GM12878 (cell line): ENCODE results near the gene TK1. TPM values are rescaled to one million over a fixed set of nuclear protein-coding genes. Genes with fewer than 3 reads are reported as not detected.

ENCODE experiments used
- ATAC-seq: fragments of 200-7000 bp; cut with Tn5 transposase; 3 replicates; pipeline ENCODE4 v1.9.1; 2020; ENCODE audit warnings: mild to moderate bottlenecking, moderate library complexity
- BruUV-seq: library from RNA; stranded (reverse); fragments of 400-500 nt; replicated peaks from 2 replicates; lab custom pipeline; 2021; lab: Mats Ljungman, UMichigan
- CTCF ChIA-PET: fragments of 300-600 bp; sonication (Branson Sonifier 250); formaldehyde crosslinking; extraction: SDS; loops from one replicate; lab custom pipeline; 2021; ENCODE audit warnings: inconsistent platforms; lab: Yijun Ruan, JAX
- POLR2A ChIA-PET: fragments of 350-600 bp; formaldehyde crosslinking; extraction: SDS; loops from one replicate; lab custom pipeline; 2021; ENCODE audit warnings: inconsistent platforms; lab: Charles Lee
- RAD21 ChIA-PET: fragments of 300-600 bp; sonication (Branson Sonifier 250); formaldehyde crosslinking; loops from one replicate; lab custom pipeline; 2023; ENCODE audit warnings: antibody characterized with exemption; ENCODE audit not compliant: unreplicated experiment; lab: Charles Lee
- SMC1A ChIA-PET: fragments of 300-600 bp; sonication (Branson Sonifier 250); formaldehyde crosslinking; loops from one replicate; lab custom pipeline; 2023; ENCODE audit not compliant: unreplicated experiment, uncharacterized antibody; lab: Charles Lee
- DNase-seq: peaks from one replicate; pipeline ENCODE4 v3.0.0-alpha.2; 2011; ENCODE audit warnings: low read depth, low spot score
- FAIRE-seq: peaks from 3 replicates; lab custom pipeline; 2011; peaks lifted over from hg19 to GRCh38; lab: Jason Lieb, UNC
- H2AFZ ChIP-seq: 2 replicates; pipeline ENCODE4 v1.6.0; 2011; ENCODE audit warnings: low read depth, low read length, control low read depth; ENCODE audit not compliant: control insufficient read depth
- H3K27ac ChIP-seq: 2 replicates; pipeline ENCODE4 v1.5.1; 2011; ENCODE audit warnings: control low read depth; ENCODE audit not compliant: control insufficient read depth, insufficient read depth
- H3K27me3 ChIP-seq, 2 experiments: replicated peaks in 1 of 2; 2 replicates each; pipeline versions ENCODE4 v1.6.0 to v1.6.1; 2011; ENCODE audit warnings: low read length in 1 of 2; ENCODE audit not compliant: control insufficient read depth in 2 of 2, insufficient read depth in 2 of 2
- H3K36me3 ChIP-seq, 2 experiments: 2 replicates each; pipeline ENCODE4 v1.5.1; 2011; ENCODE audit warnings: low read length in 1 of 2; ENCODE audit not compliant: control insufficient read depth in 2 of 2, insufficient read depth in 2 of 2
- H3K4me1 ChIP-seq: 2 replicates; pipeline ENCODE4 v1.6.1; 2011; ENCODE audit warnings: mild to moderate bottlenecking, low read length, moderate library complexity, mixed read lengths; ENCODE audit not compliant: control insufficient read depth, insufficient read depth
- H3K4me2 ChIP-seq: 2 replicates; pipeline ENCODE4 v1.6.0; 2011; ENCODE audit warnings: control low read depth; ENCODE audit not compliant: control insufficient read depth, insufficient read depth
- H3K4me3 ChIP-seq: fragments of 200-600 bp; sonication (generic); 2 replicates; pipeline ENCODE4 v1.5.1; 2016
- H3K79me2 ChIP-seq: 2 replicates; pipeline ENCODE4 v1.6.0; 2011; ENCODE audit warnings: low read length; ENCODE audit not compliant: control insufficient read depth, insufficient read depth
- H3K9ac ChIP-seq: 2 replicates; pipeline ENCODE4 v1.8.0; 2011; ENCODE audit warnings: low read length, control low read depth, mixed read lengths; ENCODE audit not compliant: control insufficient read depth, insufficient read depth
- H3K9me3 ChIP-seq: replicated peaks from 3 replicates; pipeline ENCODE4 v1.5.1; 2011; ENCODE audit warnings: mild to moderate bottlenecking, low read length; ENCODE audit not compliant: control insufficient read depth, insufficient read depth
- H4K20me1 ChIP-seq: 2 replicates; pipeline ENCODE4 v1.6.0; 2011; ENCODE audit not compliant: control insufficient read depth, insufficient read depth
- ESRRA ChIP-seq: IDR thresholded peaks from 2 replicates; pipeline ENCODE4 v1.6.1; 2012; ENCODE audit warnings: mild to moderate bottlenecking, low read length, improper control_type of control experiment
- ETV6 ChIP-seq, 2 experiments: fragments of 450-650 bp in 1 of 2; IDR thresholded peaks in 1 of 2; conservative IDR thresholded peaks in 1 of 2; 2 replicates each; pipeline ENCODE4 v1.6.1; 2014; ENCODE audit warnings: antibody characterized with exemption in 1 of 2, borderline replicate concordance in 1 of 2, low read depth in 1 of 2, mild to moderate bottlenecking in 1 of 2, moderate library complexity in 1 of 2
- EZH2 ChIP-seq: IDR thresholded peaks from 2 replicates; pipeline ENCODE4 v1.6.1; 2012; ENCODE audit warnings: low read depth, mild to moderate bottlenecking, control low read depth, inconsistent platforms, low read length, borderline replicate concordance; ENCODE audit not compliant: control insufficient read depth
- FOS ChIP-seq: IDR thresholded peaks from 3 replicates; pipeline ENCODE4 v1.6.1; 2011; ENCODE audit warnings: borderline replicate concordance; ENCODE audit not compliant: insufficient read length; ENCODE audit errors: extremely low read depth
- KAT2A ChIP-seq: conservative IDR thresholded peaks from 2 replicates; pipeline ENCODE4 v1.6.1; 2011; ENCODE audit warnings: low read depth, low read length; ENCODE audit not compliant: control insufficient read depth
- MEF2B ChIP-seq: fragments of 450-650 bp; IDR thresholded peaks from 2 replicates; pipeline ENCODE4 v1.6.1; 2018; ENCODE audit warnings: mild to moderate bottlenecking, moderate library complexity; ENCODE audit not compliant: partially characterized antibody, poor library complexity, severe bottlenecking
- RUNX3 ChIP-seq: IDR thresholded peaks from 2 replicates; pipeline ENCODE4 v1.6.1; 2012; ENCODE audit warnings: low read length, inconsistent platforms
- SMARCA5 ChIP-seq: fragments of 450-650 bp; IDR thresholded peaks from 2 replicates; pipeline ENCODE4 v1.6.1; 2017; ENCODE audit warnings: mild to moderate bottlenecking
- SUZ12 ChIP-seq: fragments of 200-600 bp; sonication (generic); IDR thresholded peaks from one replicate; pipeline ENCODE4 v1.6.1; 2018; ENCODE audit warnings: antibody characterized with exemption, mild to moderate bottlenecking; ENCODE audit not compliant: unreplicated experiment
- ZNF207 ChIP-seq: fragments of 450-650 bp; IDR thresholded peaks from 2 replicates; pipeline ENCODE4 v1.6.1; 2014; ENCODE audit warnings: antibody characterized with exemption, mild to moderate bottlenecking, borderline replicate concordance
- WGBS: methylation state at CpG from one replicate; pipeline ENCODE4 v1.1.6; 2016; ENCODE audit warnings: low lambda C conversion rate; ENCODE audit not compliant: insufficient replicate concordance, insufficient coverage; ENCODE audit errors: missing lambda C conversion rate; 5-methylcytosine and 5-hydroxymethylcytosine counted together
- in situ Hi-C: fragments of 300-500 bp; cut with MboI; formaldehyde crosslinking; loops from 9 replicates; pipeline ENCODE4 v1.14.3; 2018; ENCODE audit warnings: mixed read lengths
- intact Hi-C: fragments of 100-400 bp; cut with micrococcal nuclease; formaldehyde crosslinking; loops from one replicate; pipeline ENCODE4 v1.14.2; 2022; ENCODE audit not compliant: unreplicated experiment
- polyA plus RNA-seq, 11 experiments: library from polyadenylated mRNA; depleted of rRNA in 4 of 11; unstranded in 6 of 11; stranded (reverse) in 5 of 11; fragments of >200 nt; fragmentation: Nextera tagmentation in 4 of 11; fragmentation: Illumina TruSeq in 1 of 11; extraction: Ambion mirVana in 4 of 11; extraction: Trizol in 1 of 11; gene quantifications; 1 replicate in 1 of 11; 2 replicates in 10 of 11; pipeline versions ENCODE4 v1.2.1 to v1.2.3, GENCODE V29; 2011 to 2016; ENCODE audit warnings: inconsistent platforms in 2 of 11, missing spikeins in 2 of 11, low read depth in 1 of 11
- total RNA-seq, 4 experiments: library from RNA; depleted of rRNA in 3 of 4; stranded (reverse); fragments of >200 nt in 3 of 4; fragmentation: Illumina TruSeq in 1 of 4; extraction: Trizol in 1 of 4; gene quantifications; 2 replicates each; pipeline versions ENCODE4 v1.2.1 to v1.2.3, GENCODE V29; 2013 to 2021
- TF ChIP-seq, protein P1 (sequence below): fragments of 450-650 bp; IDR thresholded peaks from 2 replicates; pipeline ENCODE4 v1.6.1; 2017; ENCODE audit warnings: mild to moderate bottlenecking, moderate library complexity
- TF ChIP-seq, protein P2 (sequence below): fragments of 450-650 bp; conservative IDR thresholded peaks from 2 replicates; pipeline ENCODE4 v1.6.1; 2017; ENCODE audit warnings: mild to moderate bottlenecking, moderate library complexity
- TF ChIP-seq, protein P3 (sequence below): IDR thresholded peaks from 2 replicates; pipeline ENCODE4 v1.6.1; 2012; ENCODE audit warnings: low read depth, low read length, improper control_type of control experiment

TK1 gene
- total and polyA plus RNA-seq, 10 of the 15 experiments (the other 5 are each of a cell fraction or from before 2014, with no cell fraction given) = 4.6 to 175 (median 77.9) TPM

DNA sequence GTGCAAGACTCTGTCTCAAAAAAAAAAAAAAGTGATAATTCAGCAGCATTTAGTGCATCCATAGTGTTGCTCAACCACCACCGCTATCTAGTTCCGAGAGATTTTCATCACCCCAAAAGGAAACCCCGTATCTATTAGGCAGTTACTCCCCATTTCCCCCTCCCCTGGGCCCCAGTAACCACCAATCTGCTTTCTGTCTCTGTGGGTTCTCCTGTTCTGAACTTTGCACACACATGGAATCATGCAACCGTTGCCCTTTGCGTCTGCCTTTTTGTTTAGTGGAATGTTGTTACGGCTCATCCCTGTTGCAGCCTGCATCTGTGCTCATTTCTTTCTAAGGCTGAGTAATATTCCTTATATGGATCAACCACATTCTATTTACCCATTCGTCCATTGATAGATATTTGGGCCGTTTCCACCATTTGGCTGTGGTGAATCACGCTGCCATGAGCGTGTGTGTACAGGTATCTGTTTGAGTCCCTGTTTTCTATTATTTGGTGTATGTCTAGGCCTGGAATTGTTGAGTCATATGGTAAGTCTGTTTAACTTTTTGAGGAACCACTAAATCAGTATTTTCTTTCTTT lies 27.2 kb downstream of the TK1 start:
- Histone ChIP-seq H3K79me2 (no peaks in the 10 kb centered on the region; the same call in none of the 2 replicates), H3K4me1 (peaks cover 49% of the 10 kb centered on the region), H3K36me3 (no peaks in the 10 kb centered on the region), H3K9me3 (no peaks in the 10 kb centered on the region), H3K4me3 (peak overlapping the region; percentile 6; the same call in 1 of the 2 replicates), H3K27me3 (no peaks in the 10 kb centered on the region), H2AFZ (peak overlapping the region; percentile 43; the same call in 1 of the 2 replicates), H3K4me2 (peak overlapping the region; percentile 85), H3K9ac (peak overlapping the region; percentile 60), H4K20me1 (no peaks in the 10 kb centered on the region), H3K27ac (peak overlapping the region; percentile 90)
- peak; percentile 67 for ATAC-seq
- peak; percentile 85 for FAIRE-seq
- WGBS = 0% methylated on average over 10 of the region's 10 CpGs
- intact Hi-C loops (loop anchor here (10.0 kb wide), 1 partner anchor 715 kb away; no protein-coding TSS in a partner anchor), in situ Hi-C loops (loop anchor here (10.0 to 25.0 kb wide), 2 partner anchors 705 to 1897 kb away; partner anchors contain the start of gene UBALD2)
- RAD21 ChIA-PET = interaction anchor here (1.3 to 2.3 kb wide), 2 partner anchors 15 to 17 kb away, joined by 3 to 13 read pairs; no protein-coding TSS in a partner anchor
- no TSS peak for BruUV-seq
- SMC1A ChIA-PET = interaction anchor here (0.9 to 1.5 kb wide), 3 partner anchors 17 to 34 kb away, joined by 3 read pairs; no protein-coding TSS in a partner anchor
- DNase-seq = peak; percentile 77
- POLR2A ChIA-PET = interaction anchor here (0.6 to 2.2 kb wide), 14 partner anchors 8 to 314 kb away, joined by 3 to 13 read pairs (median 4); partner anchors contain the start of genes AFMID, C17orf99, TK1 and TMC8
- CTCF ChIA-PET = interaction anchor here (1.5 to 2.7 kb wide), 3 partner anchors 13 to 16 kb away, joined by 6 to 14 read pairs (median 7); no protein-coding TSS in a partner anchor
- TF ChIP-seq, protein P1, sequence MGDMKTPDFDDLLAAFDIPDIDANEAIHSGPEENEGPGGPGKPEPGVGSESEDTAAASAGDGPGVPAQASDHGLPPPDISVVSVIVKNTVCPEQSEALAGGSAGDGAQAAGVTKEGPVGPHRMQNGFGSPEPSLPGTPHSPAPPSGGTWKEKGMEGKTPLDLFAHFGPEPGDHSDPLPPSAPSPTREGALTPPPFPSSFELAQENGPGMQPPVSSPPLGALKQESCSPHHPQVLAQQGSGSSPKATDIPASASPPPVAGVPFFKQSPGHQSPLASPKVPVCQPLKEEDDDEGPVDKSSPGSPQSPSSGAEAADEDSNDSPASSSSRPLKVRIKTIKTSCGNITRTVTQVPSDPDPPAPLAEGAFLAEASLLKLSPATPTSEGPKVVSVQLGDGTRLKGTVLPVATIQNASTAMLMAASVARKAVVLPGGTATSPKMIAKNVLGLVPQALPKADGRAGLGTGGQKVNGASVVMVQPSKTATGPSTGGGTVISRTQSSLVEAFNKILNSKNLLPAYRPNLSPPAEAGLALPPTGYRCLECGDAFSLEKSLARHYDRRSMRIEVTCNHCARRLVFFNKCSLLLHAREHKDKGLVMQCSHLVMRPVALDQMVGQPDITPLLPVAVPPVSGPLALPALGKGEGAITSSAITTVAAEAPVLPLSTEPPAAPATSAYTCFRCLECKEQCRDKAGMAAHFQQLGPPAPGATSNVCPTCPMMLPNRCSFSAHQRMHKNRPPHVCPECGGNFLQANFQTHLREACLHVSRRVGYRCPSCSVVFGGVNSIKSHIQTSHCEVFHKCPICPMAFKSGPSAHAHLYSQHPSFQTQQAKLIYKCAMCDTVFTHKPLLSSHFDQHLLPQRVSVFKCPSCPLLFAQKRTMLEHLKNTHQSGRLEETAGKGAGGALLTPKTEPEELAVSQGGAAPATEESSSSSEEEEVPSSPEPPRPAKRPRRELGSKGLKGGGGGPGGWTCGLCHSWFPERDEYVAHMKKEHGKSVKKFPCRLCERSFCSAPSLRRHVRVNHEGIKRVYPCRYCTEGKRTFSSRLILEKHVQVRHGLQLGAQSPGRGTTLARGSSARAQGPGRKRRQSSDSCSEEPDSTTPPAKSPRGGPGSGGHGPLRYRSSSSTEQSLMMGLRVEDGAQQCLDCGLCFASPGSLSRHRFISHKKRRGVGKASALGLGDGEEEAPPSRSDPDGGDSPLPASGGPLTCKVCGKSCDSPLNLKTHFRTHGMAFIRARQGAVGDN = no peak; the same call in 1 of the 2 replicates
- TF ChIP-seq ZNF207 = no peak
- TF ChIP-seq FOS = no peak
- TF ChIP-seq, protein P2, sequence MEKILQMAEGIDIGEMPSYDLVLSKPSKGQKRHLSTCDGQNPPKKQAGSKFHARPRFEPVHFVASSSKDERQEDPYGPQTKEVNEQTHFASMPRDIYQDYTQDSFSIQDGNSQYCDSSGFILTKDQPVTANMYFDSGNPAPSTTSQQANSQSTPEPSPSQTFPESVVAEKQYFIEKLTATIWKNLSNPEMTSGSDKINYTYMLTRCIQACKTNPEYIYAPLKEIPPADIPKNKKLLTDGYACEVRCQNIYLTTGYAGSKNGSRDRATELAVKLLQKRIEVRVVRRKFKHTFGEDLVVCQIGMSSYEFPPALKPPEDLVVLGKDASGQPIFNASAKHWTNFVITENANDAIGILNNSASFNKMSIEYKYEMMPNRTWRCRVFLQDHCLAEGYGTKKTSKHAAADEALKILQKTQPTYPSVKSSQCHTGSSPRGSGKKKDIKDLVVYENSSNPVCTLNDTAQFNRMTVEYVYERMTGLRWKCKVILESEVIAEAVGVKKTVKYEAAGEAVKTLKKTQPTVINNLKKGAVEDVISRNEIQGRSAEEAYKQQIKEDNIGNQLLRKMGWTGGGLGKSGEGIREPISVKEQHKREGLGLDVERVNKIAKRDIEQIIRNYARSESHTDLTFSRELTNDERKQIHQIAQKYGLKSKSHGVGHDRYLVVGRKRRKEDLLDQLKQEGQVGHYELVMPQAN = no peak
- no peak for TF ChIP-seq ESRRA
- TF ChIP-seq SMARCA5 = peak; percentile 12
- TF ChIP-seq KAT2A = no peak
- TF ChIP-seq ETV6 (conservative IDR thresholded peaks at IDR 0.05 in 1 of 2, IDR thresholded peaks at IDR 0.05 in 1 of 2; ENCODE audit: borderline replicate concordance in 1 of 2, low read depth in 1 of 2) = peak in 1 of 2 experiments; percentile 56; a peak in 1 of 4 replicates
- peak; percentile 70 for TF ChIP-seq MEF2B
- TF ChIP-seq EZH2 = no peak
- peak; percentile 90 for TF ChIP-seq RUNX3
- TF ChIP-seq SUZ12 = no peak
- TF ChIP-seq, protein P3, sequence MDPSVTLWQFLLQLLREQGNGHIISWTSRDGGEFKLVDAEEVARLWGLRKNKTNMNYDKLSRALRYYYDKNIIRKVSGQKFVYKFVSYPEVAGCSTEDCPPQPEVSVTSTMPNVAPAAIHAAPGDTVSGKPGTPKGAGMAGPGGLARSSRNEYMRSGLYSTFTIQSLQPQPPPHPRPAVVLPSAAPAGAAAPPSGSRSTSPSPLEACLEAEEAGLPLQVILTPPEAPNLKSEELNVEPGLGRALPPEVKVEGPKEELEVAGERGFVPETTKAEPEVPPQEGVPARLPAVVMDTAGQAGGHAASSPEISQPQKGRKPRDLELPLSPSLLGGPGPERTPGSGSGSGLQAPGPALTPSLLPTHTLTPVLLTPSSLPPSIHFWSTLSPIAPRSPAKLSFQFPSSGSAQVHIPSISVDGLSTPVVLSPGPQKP = no peak
